HG02938 (cell line): ENCODE data around the gene OBI1.
A peak's percentile ranks its signal among the peaks of the same experiment; 100 is the strongest.

ENCODE experiments used
- ATAC-seq: cut with Tn5 transposase; IDR thresholded peaks from one replicate; pipeline ENCODE4 v1.9.1; 2021; ENCODE audit warnings: mild to moderate bottlenecking, moderate library complexity; ENCODE audit not compliant: unreplicated experiment

The OBI1 gene

DNA sequence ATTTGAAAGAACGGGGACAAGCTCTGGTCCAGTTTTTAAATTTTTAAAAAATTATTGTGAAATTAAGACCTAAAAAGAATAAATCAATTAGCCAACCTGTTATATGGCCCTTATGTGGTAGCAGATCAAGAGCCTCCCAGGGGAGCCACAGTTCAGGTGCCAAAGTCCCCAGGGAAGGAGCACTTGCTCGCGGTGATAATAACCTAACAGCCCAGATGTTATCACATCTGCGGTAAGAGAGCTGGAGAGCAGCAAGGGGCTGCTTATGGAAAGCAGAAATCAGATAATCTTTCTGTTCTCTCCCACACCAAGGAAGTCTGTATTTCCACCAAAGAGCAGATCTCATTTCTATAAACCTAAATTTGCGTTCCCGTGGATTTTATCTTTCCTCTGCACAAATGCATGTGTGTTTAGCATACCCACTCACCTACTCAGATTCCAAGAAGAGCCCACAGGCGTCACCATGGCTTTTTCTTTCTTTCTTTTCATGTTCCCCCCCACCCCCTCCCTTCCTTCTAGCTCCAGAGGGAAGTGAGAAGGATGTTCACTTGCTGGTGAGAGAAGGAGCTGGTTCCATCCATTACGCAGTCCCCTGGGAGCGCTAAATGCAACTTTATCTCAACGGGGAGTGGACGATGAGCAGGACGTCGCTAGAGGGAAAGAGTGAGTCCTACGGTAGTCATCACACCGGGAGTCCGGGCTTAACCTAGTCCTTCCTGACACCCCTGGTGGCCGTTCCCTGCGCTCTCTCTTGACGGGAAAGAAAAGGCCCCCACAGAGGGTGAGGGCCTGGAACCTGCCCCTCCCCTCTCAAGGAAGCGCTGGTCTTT, 54.0 kb downstream of the OBI1 start:
- no peak for ATAC-seq

DNA sequence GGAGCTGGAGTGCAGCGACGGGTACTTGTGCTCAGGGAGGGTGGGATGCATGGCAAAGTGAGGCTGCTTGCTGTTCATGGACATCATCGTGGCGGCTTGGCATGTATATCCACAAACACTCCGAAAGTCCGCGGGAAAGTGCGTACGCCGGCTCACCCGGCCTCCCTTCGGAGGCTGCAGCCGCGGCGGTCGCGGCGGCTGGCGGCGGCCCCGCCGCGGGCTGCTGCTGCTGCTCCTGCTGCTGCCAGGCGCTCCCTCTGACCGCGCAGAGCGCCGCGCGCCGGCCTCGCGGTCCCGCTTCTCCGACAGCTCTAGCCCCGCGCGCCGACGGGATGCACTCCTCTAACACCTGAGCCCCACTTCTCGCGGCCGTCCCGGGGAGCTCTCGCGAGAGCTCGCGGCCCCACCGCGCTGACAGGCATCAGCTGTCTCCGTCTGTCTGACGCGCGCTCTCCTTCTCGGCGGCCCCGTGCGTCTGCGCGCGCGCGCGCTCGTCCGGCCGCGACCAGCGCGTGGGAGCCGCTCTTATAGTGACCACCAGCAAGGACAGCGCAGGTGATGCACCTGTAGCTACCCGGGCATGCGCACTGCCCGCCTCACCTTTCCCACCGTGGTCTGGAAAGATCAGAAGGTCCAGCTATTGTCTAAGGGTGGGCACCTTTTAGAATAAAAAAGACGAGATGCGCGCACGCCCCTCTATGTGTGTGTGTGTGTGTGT, 55.6 kb downstream of the OBI1 start, which contains the start of gene POU4F1:
TSS of gene POU4F1 (minus strand) at position 313 of the 718 bp plus-strand sequence. CDS start at position 87, 226 bp downstream.
- ATAC-seq: peak; percentile 72

DNA sequence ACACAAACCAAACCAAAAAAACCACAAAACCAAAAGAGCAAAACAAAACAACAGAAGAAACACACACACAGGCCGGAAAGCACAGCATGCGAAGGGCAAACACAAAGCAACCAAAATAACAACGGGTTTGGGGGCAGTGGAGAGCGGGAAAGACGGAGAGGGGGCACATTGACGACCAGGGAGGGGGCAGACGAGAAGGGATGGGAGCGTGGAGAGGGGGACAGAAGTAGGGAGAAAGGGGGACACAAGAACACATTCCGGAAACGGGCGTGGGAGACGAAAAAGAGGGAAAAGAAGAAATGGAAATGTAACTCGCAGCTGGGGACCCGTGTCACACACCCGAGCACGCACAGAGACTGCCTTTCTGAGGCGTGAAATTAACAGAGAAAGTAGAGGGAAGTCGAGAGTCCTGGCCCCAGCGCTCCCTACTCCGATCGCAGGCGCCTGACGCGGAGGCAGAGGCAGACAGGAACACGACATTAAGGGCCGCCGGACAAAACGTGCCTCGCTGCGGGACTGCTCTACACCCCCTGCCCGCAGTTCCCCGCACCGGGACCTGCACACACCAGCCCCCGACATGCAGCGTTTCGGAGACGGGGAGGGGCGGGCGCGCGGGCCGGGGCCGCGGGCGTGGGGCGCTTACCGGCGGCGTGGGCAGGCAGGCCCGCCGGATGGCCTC, 56.3 kb downstream of the OBI1 start:
- ATAC-seq: peak; percentile 10

DNA sequence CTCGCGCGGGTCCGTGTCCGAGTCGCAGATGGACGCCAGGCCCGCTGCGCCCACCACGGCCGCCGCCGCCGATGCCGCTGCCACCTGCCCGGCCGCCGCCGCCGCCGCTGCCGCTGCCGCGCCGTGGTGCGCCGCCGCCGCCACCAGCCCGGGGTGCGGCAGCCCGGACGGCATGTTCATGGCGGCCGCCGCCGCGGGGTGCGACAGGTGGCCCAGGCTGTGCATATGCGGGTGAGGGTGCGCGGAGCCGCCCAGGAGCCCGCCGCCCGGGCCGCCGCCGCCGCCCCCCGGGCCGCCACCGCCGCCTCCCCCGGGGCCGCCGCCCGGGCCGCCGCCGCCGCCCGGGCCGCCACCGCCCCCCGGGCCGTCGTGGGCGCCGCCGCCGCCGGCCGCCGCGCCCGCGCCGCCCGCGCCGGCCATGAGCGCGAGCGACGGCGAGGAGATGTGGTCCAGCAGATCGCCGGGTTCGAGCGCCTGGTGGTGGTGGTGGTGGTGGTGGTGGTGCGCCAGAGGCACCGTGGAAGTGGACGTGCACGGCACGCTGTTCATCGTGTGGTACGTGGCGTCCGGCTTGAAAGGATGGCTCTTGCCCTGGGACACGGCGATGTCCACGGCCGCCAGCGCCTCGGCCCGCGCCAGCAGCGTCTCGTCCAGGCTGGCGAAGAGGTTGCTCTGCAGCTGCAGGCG, 56.9 kb downstream of the OBI1 start:
- no peak for ATAC-seq

DNA sequence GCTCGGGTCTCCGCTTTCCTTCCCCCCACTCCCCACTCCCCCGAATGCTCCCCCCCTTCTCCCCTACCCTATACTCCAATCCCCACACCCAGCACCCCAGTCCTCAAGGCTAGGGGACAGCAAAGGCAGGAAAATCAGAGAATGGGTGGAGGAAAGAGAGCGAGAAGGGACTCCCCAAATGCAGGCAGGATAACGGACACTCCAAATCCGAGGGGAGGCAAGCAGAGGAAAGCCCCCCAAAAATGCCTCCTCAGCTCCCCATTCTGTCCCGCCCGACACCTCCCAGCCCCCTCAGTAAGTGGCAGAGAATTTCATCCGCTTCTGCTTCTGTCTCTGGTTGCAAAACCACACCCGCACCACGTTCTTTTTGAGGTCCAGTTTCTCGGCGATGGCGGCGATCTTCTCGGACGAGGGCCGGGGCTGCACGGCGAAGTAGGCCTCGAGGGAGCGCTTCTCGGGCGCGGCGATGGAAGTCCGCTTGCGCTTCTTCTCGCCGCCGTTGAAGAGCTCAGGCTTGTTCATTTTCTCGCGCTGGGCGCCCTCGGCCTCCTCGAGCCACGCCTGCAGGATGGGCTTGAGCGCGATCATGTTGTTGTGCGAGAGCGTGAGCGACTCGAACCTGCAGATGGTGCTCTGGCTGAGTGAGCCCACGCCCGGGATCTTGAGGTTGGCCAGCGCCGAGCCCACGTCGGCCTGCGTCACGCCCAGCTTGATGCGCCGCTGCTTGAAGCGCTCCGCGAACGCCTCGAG, 57.7 kb downstream of the OBI1 start:
- no peak for ATAC-seq

DNA sequence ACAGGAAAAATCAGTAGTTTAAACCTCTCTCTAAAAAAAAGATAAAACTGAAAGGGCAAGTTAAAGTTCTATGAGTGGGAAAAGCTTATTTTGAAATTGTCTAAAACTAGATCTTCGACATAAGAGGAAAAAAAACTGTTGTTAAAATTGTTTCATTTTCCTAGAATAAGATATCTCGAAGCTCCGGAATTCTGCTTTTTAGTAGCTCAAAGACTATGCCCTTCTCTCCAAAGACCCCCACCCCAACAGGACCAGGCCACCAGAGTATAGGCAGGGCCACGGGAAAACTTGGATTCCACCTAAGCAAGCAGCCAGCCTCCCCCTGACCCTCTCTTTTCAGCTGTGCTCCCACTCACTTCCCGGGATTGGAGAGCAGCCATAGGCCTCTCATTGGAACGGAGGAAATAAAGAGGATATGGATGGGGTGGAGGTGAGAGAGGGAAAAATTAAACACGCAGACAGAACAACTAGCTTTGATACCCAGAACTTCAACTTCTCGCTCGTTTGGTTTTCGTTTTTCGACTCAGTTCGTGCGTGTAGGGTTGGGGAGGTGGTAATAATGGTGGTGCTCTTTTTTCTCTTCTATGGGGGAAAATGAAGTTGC, 58.6 kb downstream of the OBI1 start:
- no peak for ATAC-seq

DNA sequence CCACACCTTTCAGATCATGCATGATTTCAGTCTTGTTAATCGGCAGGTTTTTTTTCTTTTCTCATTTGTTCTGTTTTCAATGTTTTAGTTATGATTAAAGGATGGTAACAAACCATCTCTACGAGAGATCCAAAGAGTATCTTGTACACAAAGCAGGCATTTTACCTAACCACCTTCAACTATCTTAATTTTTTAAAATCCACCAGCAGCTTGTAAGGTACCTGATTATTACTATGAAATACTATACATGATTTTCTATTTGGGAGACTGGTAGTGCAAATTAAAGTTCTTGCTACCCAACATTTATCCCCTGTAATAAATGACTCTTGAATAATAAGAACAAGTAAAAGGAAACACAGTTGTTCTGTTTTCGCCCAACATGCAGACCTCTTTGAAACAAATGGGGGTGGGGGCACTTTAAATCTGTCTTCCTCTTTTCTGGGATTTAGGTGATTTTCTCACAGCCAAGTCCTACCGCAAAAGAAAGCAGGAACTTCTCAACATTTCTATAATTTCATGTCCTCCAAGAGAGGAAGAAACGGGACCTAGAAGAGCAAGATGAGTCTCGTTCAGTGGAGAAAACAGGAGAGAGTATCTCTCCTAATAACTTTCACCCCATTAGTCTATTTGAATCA, 59.2 kb downstream of the OBI1 start:
- ATAC-seq: no peak

DNA sequence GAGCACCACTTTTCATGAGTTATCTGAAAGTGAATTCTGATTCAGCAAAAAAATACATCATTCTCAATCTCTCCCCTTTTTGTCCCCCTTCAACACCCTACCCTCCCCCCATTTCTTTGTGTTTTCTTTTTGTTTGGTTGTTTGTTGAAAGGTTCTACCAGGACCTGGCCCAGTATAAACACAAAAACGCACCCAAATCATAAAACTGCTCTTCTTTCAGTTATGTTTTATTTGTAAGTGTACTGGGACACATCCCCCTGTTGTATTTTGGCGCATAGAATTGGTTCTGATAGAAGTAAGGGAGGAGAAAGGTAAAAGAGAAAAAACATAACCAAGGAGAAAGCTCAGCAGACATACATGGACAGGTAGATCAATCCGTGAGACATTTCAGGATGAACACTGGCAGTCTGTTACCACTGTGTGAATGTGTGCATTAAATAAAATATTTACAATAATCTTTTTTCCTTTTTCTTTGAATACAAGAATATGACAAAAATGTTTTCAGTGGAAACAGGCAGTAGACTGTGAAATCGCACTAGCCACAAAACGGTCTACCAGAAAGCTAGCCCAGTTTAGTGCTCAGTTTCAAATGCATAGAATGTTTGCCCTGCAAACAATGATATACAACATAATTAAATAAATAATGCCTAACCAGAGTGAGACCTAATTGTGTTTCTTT, 59.9 kb downstream of the OBI1 start:
- no peak for ATAC-seq

DNA sequence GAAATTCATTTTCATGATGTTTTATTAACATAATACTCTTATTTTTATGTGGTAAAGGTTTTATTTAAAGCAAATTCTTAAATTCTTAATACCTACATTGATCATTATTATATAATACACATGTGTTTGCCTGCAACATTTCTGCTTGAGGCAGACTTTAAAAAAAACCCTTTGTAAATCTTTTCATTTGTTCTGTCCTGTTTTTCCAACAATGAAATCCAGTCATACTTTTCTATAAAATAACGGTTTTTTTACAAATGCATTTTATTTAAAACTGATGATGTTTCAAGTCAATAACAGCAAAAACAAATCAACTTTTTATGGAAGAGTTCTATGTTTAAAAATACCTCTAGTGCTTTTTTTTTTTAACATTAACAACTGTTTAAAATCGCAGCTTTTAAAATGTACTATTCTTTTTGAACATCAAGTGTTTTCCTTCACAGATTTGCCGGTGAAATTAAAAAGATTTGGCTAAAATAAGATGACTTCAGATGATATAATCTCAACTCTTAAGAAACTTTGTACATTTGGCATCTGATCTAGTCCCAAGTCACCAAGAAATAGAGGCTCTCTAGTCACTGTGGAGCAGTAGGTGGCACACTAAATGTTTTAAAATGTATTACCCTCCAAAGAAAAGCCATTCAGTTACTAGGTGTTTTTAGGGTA, 60.7 kb downstream of the OBI1 start:
- no peak for ATAC-seq

DNA sequence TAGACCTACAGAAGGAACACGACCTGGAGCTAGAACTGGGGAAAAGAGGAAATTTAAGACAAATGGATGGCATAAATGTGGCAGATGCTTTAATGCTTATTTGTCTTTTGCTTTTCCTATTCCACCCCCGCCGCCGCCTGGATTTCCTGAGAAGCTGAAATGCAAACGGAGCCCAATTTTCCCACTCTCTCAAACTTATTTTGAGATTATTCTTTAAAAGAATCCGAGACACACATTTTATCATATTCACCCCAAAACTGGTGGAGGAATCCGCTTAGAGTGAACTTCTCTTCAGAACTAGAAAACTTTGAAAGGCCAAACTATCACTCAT, 61.4 kb downstream of the OBI1 start:
- no peak for ATAC-seq

DNA sequence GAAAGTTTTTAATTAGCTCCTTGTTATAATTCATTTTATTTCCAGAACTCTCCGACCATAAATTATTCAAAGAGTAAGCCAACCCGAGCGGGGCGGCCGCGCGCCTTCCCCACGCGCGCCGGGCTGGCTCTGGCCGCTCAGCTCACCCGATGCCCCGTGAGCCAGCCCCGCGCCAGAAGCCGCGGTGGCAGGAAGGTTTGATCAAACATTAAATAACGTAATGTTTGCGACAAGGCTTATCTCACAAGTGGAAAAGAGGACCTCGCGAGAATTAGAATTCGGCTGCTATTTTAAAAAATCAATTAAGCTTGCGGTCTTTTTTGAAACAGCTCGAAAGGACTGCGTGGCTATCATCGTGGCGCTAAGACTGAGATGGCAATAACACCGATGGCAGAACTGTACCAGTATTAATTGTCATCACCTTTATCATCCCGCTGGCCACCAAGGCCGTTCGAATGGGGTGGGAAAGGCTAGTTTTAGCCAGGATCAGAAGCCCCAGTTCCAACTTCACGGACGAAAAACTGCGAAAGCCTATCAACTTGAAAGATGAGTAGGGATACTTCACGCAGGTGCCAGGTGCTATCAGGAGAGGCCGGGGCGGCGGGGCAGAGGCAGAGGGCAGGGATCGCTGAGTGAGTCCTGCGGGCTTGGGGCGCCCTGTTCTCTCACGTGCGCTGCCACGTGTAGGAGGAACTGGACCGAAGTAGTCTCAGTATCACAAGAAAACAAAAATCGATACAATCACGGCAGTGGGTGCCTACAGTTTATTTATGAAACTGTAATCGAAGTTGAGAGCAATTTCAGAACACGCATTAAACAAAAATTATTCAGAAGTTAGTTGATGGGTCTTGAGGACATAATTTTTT, 62.0 kb downstream of the OBI1 start:
- ATAC-seq: no peak

DNA sequence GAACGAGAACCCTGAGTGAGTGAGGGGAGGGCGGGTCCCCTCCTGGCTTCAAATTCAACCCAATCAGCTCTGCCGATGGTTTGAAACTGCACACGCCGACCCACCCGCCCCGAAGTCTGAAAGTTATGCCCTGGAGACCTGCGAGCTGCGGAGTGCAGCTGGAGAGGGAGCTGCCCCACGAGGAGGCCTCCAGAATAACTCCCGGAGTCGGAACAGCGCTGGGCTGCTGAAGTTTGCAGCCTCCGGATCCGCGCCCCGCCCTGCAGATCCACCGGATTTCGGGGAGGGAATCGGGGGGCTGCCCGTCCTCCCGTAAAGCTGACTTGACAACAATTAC, 62.6 kb downstream of the OBI1 start:
- ATAC-seq: no peak

DNA sequence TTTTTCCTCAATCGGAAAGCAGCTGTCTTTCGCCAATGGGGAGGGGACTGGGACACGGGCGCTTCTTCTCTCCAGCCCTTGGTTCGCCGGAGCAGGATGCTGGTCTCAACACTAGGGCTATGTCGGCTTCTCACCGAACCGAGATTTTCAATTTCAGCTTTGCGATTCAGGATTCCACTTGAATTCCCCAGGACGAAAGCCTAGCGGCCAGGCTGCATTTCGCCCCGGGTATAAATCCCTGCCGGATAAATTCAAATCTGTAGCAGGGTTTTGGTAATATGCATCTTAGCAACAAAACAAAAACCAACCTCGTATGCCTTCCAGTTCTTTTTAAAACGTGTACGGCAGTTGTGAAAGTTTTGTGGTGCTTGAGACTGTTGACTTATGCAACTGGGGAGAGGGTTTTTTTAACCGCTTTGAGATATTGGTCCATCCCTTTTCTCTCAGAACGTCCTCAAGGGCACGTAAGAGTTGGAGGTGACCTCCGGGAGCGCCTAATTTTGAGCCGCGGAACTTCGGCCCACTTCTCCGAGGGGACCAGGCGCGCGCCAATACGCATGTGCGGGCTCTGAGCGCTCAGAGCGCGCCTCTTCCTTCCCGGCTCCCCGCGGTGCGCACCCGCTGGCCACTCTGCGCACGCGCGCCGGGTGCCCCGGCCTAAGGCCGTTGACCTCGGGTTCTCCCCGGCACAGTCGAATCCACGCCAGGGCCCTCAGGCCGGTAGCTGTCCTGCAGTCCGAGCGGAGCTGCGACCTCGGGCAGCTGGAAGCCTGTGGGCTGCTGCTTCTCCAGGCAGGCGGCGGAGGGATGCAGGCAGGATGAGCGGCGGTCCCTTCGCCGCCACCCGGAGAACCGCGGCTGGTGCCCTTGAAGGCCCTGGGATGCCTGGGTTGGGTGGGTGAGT, 63.2 kb downstream of the OBI1 start:
- ATAC-seq: no peak

DNA sequence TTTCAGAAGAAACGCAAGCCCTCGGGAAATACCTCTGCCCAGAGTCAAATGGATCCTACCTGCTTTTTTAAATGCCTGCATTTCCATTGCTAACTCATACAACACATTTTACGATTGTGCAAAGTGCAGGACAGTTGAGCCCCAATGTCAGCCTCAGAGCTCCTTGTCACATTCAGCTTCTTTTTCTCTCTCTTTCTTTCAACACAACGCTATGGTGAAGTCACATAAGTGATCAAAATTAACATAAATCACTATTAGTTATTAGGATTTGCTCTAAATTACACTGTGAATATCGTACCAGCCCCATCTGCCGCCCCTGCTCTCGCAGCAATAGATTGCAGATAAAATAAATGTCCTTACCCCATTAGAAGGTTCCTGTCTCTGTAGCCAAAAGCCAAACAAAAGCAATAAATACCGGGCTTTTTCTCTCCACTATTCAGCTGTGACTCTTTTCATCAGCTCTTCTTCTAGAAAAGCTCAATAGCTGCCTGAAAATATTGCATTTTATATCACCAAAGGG, 64.4 kb downstream of the OBI1 start:
- no peak for ATAC-seq

DNA sequence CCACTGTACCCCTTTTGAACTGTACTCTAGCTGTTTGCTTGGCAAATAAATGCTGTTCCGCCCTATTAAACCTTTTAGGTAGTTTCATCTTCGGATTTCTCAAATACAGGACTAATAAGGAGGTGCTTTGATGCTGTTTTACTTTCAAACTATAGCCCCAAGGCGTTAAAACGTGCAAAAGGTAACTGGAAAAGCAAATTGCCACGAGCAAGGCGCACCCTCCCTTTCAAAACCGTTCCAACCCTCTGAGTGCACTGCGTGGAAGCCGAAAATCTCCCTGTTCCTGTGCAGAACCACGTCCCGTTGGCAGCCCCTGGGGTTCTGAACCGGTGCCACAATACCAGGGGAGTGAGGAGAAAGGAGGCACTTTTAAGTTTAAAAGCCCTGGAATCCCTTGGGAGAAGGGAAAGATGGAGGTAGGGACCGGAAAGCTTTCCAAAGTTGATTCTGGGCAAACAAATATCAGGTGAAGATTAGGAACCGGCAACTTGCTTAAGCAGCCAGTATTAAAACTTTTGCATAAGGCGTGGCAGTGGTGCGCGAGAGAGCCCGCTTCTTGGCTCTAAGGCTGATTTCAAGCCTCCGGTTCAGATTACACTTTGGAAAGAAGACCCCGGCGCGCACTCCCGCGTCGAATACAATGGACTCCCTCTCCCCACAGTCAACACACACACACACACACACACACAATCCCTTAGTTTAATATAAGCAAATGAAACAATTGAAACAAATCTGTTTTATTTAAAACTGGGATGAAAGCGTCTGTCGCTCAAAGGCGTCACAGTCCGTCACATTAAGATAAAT, 65.1 kb downstream of the OBI1 start:
- ATAC-seq: no peak

DNA sequence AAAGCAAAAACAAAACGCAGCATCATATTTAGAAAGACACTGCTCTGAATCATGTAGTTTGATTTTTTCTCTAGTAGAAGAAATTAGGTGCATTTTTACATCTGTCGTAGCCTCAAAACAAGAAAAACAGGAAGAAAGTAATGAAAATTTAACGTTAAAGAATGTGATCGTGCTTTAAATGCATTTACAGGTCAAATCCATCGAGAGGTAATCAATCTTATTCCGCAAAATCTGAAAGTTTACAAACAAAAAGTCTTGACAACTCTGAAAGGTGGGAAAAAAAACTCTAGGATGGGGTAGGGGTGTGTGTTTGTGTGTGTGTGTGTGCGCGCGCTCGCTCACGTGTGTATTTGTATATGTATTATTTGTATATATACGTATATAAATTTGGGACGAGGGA, 65.8 kb downstream of the OBI1 start:
- no peak for ATAC-seq
